Activated CD4-positive, alpha-beta T cell treated with anti-CD3 and anti-CD28 coated beads, Interleukin-2, amount 10 ng/mL, durations not matched to agents 24 days and 14 days (primary cell): ENCODE data around the gene LRRN4CL. TPM values are rescaled to one million over a fixed set of nuclear protein-coding genes. Genes with fewer than 3 reads are reported as not detected.

Experiments used
- DNase-seq: peaks from one replicate; pipeline ENCODE4 v3.0.0; 2022
- H3K27ac Mint-ChIP-seq: one replicate; pipeline ENCODE4 v1.8.0; 2022; ENCODE audit warnings: mild to moderate bottlenecking, mixed read lengths
- H3K27me3 Mint-ChIP-seq: one replicate; pipeline ENCODE4 v1.8.0; 2022; ENCODE audit warnings: mixed read lengths
- H3K36me3 Mint-ChIP-seq: one replicate; pipeline ENCODE4 v1.8.0; 2022; ENCODE audit warnings: low read depth, mild to moderate bottlenecking, mixed read lengths
- H3K4me1 Mint-ChIP-seq: one replicate; pipeline ENCODE4 v1.8.0; 2021; ENCODE audit warnings: mixed read lengths
- H3K4me3 Mint-ChIP-seq: one replicate; pipeline ENCODE4 v1.8.0; 2022; ENCODE audit warnings: mild to moderate bottlenecking, moderate library complexity, mixed read lengths
- H3K9me3 Mint-ChIP-seq: one replicate; pipeline ENCODE4 v1.8.0; 2021; ENCODE audit warnings: mixed read lengths
- intact Hi-C: fragments of 100-400 bp; cut with micrococcal nuclease; formaldehyde crosslinking; loops from one replicate; pipeline ENCODE4 v1.15.1; 2023
- total RNA-seq: library from RNA; stranded (reverse); gene quantifications from 2 replicates; pipeline ENCODE4 v1.2.3, GENCODE V29; 2022

The LRRN4CL gene
- total RNA-seq, 1 donor from 2014 or later, result 0.16 TPM

- intact Hi-C loops, result no loop called here
- Mint-ChIP-seq H3K9me3 (no peaks in the 10 kb centered on the region), H3K4me3 (no peak overlapping the region), H3K27me3 (no peaks in the 10 kb centered on the region), H3K36me3 (peaks cover 88% of the 10 kb centered on the region), H3K27ac (peak overlapping the region; percentile 37), H3K4me1 (peaks cover 66% of the 10 kb centered on the region)
- no peak for DNase-seq
Measured at GRCh38 chr11:62719302-62719978, 30.1 kb upstream of the LRRN4CL start.

- peaks cover 84% of the 10 kb centered on the region for H3K36me3 Mint-ChIP-seq
- no peak for DNase-seq
- H3K4me3 Mint-ChIP-seq, result no peak overlapping the region
- no peaks in the 10 kb centered on the region for H3K9me3 Mint-ChIP-seq
- no peaks in the 10 kb centered on the region for H3K27me3 Mint-ChIP-seq
- peaks cover 66% of the 10 kb centered on the region for H3K4me1 Mint-ChIP-seq
- H3K27ac Mint-ChIP-seq, result no peak overlapping the region
- intact Hi-C loops, result no loop called here
Measured at GRCh38 chr11:62716816-62717215, 27.5 kb upstream of the LRRN4CL start.

DNA sequence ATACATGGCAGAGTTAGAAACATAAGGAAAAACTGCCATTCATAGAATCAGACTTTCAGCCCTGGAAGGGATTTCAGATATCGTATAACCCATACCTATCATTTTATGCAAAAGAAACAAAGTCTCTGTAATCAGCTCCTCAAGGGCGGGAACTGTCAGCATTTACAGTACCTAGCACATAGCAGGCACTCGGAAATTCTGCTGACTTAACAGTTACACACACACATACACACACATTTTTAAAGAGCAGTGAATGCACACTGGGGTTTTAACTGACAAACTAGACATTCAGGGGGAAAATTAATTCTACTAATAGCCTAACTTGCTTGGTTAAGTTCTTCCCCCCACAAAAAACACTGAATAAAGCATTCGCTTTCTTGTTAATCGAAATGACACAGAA is 26.9 kb upstream of the LRRN4CL start:
- H3K4me3 Mint-ChIP-seq, result no peak overlapping the region
- H3K4me1 Mint-ChIP-seq, result peaks cover 62% of the 10 kb centered on the region
- intact Hi-C loops, result no loop called here
- peak overlapping the region; percentile 37 for H3K27ac Mint-ChIP-seq
- no peak for DNase-seq
- no peaks in the 10 kb centered on the region for H3K27me3 Mint-ChIP-seq
- H3K9me3 Mint-ChIP-seq, result no peaks in the 10 kb centered on the region
- H3K36me3 Mint-ChIP-seq, result peaks cover 84% of the 10 kb centered on the region

GRCh38 chr11:62715150-62716130 is 26.1 kb upstream of the LRRN4CL start:
- H3K4me3 Mint-ChIP-seq, result peak overlapping the region; percentile 37
- H3K27me3 Mint-ChIP-seq, result no peaks in the 10 kb centered on the region
- H3K27ac Mint-ChIP-seq, result peak overlapping the region; percentile 80
- no peaks in the 10 kb centered on the region for H3K9me3 Mint-ChIP-seq
- peaks cover 85% of the 10 kb centered on the region for H3K36me3 Mint-ChIP-seq
- no peak for DNase-seq
- peaks cover 58% of the 10 kb centered on the region for H3K4me1 Mint-ChIP-seq
- intact Hi-C loops, result no loop called here

DNA sequence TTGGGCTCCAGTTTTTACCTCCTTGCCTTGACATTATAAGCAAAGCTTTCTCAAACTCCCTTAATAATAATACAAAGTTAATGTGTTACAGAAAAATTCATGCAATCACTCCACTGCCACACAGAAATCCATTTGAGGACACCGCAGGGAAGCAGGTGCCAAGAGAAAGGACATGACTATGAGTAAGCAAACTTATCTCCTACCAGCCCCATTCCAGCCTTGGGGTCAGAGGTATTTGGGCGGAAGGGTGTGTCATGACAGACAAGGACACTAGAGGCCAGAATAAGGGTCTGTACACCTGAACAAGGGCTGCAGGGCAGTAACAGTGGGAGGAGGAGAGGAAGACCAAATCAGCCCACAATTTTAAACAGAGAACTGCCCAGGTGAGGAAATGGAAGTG is 24.0 kb upstream of the LRRN4CL start:
- Mint-ChIP-seq H3K27me3 (no peaks in the 10 kb centered on the region), H3K4me3 (peak overlapping the region; percentile 75), H3K36me3 (peaks cover 83% of the 10 kb centered on the region), H3K9me3 (no peaks in the 10 kb centered on the region), H3K4me1 (peaks cover 62% of the 10 kb centered on the region), H3K27ac (peak overlapping the region; percentile 92)
- peak; percentile 64 for DNase-seq
- intact Hi-C loops, result no loop called here

- intact Hi-C loops, result no loop called here
- H3K9me3 Mint-ChIP-seq, result no peaks in the 10 kb centered on the region
Measured at GRCh38 chr11:62712861-62713260, 23.5 kb upstream of the LRRN4CL start.

DNA sequence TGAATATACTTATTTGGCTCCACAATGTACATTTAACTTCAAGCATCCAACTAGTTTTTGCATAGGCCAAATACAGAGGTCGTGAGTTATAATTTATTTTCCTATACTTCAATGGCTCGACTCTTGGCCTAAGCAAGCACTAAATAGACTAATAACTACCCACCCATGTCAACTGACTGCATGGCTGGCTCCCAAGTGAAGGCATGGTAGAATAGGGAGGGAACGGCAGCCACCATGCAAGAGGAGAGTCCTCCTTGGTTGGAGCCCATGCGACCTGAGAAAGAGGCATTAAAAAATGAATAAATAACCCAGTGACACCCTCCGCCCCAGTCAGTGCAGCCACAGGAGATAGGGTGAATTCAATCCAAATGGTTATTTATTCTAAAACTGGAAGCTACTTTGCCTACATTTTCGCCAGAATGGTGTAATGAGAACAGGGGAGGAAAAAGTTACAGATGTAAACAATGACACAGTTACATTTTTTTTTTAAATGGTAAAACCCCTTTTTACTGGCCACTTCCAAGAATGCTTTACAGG is 23.0 kb upstream of the LRRN4CL start:
- H3K4me3 Mint-ChIP-seq, result peak overlapping the region; percentile 75
- H3K36me3 Mint-ChIP-seq, result peaks cover 74% of the 10 kb centered on the region
- H3K4me1 Mint-ChIP-seq, result peaks cover 61% of the 10 kb centered on the region
- peak; percentile 65 for DNase-seq
- peak overlapping the region; percentile 92 for H3K27ac Mint-ChIP-seq
- no peaks in the 10 kb centered on the region for H3K27me3 Mint-ChIP-seq
- no peaks in the 10 kb centered on the region for H3K9me3 Mint-ChIP-seq
- intact Hi-C loops, result no loop called here

More at GRCh38 chr11:62712861-62713260, 23.5 kb upstream of the LRRN4CL start:
- peaks cover 62% of the 10 kb centered on the region for H3K4me1 Mint-ChIP-seq
- H3K36me3 Mint-ChIP-seq, result peaks cover 79% of the 10 kb centered on the region
- H3K27ac Mint-ChIP-seq, result peak overlapping the region; percentile 92
- peak overlapping the region; percentile 75 for H3K4me3 Mint-ChIP-seq
- peak; percentile 74 for DNase-seq
- H3K27me3 Mint-ChIP-seq, result no peaks in the 10 kb centered on the region

- H3K36me3 Mint-ChIP-seq, result peaks cover 56% of the 10 kb centered on the region
- peak overlapping the region; percentile 91 for H3K4me3 Mint-ChIP-seq
- intact Hi-C loops, result no loop called here
- H3K4me1 Mint-ChIP-seq, result peaks cover 58% of the 10 kb centered on the region
- DNase-seq, result peak; percentile 83
- H3K9me3 Mint-ChIP-seq, result no peaks in the 10 kb centered on the region
- no peaks in the 10 kb centered on the region for H3K27me3 Mint-ChIP-seq
- H3K27ac Mint-ChIP-seq, result peak overlapping the region; percentile 95
Measured at GRCh38 chr11:62710001-62710345, 20.6 kb upstream of the LRRN4CL start.

DNA sequence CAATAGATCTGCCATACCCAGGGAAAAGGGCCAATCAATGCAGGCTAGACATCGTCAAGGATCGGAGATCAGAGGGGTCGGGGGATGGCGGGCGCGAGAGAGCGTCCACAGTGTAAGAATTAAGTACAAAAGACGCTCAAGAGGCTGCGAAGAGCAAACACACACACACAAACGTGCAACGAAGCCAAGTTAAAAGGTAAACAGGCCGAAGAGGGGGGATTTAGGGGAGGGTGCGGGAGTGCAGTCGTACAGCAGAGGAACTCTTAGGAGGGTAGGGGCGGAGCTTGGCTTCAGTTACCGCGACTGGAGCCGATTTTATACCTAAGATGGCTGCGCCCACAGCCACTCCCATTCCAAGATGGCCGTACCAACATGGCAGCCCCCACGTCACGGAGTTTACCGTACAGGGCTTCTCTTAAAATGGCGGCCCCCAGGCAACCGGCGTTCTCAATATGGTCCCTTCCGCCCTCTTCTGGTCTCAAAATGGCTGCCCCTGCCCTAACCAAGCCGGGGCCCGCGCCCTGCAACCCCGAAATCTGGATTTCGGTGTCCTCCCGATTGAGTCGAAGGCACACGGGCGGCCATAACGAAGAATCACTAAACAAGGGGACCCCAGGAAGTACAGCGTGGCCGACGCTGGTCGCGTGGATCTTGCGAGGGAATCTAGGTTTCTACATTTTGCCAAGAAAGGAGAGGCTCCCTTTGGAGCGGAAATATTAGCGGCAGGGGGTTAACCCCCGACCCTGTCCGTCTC is 20.1 kb upstream of the LRRN4CL start:
- peaks cover 53% of the 10 kb centered on the region for H3K36me3 Mint-ChIP-seq
- H3K27me3 Mint-ChIP-seq, result no peaks in the 10 kb centered on the region
- DNase-seq, result peak; percentile 98
- H3K4me1 Mint-ChIP-seq, result peaks cover 54% of the 10 kb centered on the region
- no peaks in the 10 kb centered on the region for H3K9me3 Mint-ChIP-seq
- H3K4me3 Mint-ChIP-seq, result peak overlapping the region; percentile 91
- peak overlapping the region; percentile 95 for H3K27ac Mint-ChIP-seq
- intact Hi-C loops, result loop anchor here (1.0 to 5.0 kb wide), 9 partner anchors 18 to 118 kb away; partner anchors contain the start of genes EML3, GANAB, HNRNPUL2 and LBHD1

DNA sequence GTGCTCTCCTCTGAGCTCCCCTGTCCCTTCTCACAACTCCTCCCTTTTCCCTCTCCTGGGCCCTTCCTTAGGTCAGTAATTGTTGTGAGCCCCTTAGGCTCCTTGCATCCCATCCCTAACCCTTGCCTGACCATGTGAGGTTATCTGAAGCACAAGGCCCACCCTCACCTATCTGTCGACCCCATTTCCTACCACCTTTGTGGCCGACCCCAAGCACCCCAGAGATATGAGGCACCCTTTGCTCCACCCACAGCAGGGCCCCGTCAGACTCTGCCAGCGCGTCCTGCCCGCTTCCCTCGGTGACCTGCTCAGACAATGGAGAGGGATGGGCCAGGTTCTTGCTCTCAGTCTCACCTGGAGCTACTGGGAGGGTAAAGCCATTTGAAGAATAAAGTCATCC is 19.5 kb upstream of the LRRN4CL start:
- intact Hi-C loops, result loop anchor here (1.0 to 5.0 kb wide), 9 partner anchors 19 to 117 kb away; partner anchors contain the start of genes EML3, GANAB, HNRNPUL2 and LBHD1
- peak overlapping the region; percentile 91 for H3K4me3 Mint-ChIP-seq
- DNase-seq, result peak; percentile 85
- peaks cover 47% of the 10 kb centered on the region for H3K36me3 Mint-ChIP-seq
- H3K4me1 Mint-ChIP-seq, result peaks cover 50% of the 10 kb centered on the region
- H3K27ac Mint-ChIP-seq, result peak overlapping the region; percentile 95
- no peaks in the 10 kb centered on the region for H3K9me3 Mint-ChIP-seq
- no peaks in the 10 kb centered on the region for H3K27me3 Mint-ChIP-seq

GRCh38 chr11:62708392-62708791 is 19.1 kb upstream of the LRRN4CL start:
- no peaks in the 10 kb centered on the region for H3K27me3 Mint-ChIP-seq
- peaks cover 43% of the 10 kb centered on the region for H3K36me3 Mint-ChIP-seq
- peak overlapping the region; percentile 91 for H3K4me3 Mint-ChIP-seq
- DNase-seq, result no peak
- peaks cover 46% of the 10 kb centered on the region for H3K4me1 Mint-ChIP-seq
- no peaks in the 10 kb centered on the region for H3K9me3 Mint-ChIP-seq
- H3K27ac Mint-ChIP-seq, result peak overlapping the region; percentile 95
- intact Hi-C loops, result loop anchor here (2.0 to 5.0 kb wide), 4 partner anchors 36 to 96 kb away; partner anchors contain the start of genes EML3, LBHD1, ROM1 and TAF6L

DNA sequence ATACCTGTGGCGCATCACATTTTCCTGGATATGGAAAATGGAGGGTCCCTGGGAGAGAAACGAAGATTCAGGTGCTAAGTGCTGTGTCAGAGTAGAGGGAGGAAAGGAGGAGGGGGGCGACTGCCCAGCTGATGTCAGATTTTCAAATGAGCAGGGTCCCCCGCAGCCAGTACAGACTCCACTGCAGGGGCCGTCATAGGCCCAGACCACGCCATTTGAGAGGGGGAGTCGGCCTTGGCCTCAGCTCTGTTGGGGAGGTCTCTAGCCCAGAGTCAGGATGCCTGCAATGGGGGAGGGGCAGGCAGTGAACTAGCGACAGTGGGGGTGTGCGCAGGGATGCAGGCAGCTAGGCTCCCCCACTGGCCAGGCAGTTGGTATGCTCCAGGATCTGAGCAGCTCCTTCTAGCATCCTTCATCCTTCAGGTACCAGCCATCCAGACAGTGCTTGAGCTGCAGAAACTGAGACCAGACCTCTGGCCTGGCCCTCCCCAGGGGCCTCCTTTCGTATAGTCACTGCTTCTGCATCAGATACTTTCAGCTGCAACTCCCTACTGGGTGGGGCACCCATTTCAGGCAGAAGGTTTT is 18.0 kb upstream of the LRRN4CL start, which contains the start of the genes BSCL2 and GNG3:
Gene BSCL2, minus strand, starts transcription at position 148 of the 585 bp plus-strand sequence. CDS start 229 bp downstream, outside the sequence.
Gene GNG3, plus strand, starts transcription at position 400 of the 585 bp plus-strand sequence. CDS start 620 bp downstream, outside the sequence.
- peak within 1 kb of the TSS; percentile 95 for H3K27ac Mint-ChIP-seq
- no peaks in the 10 kb centered on the region for H3K27me3 Mint-ChIP-seq
- no peaks in the 10 kb centered on the region for H3K9me3 Mint-ChIP-seq
- peaks cover 37% of the 10 kb centered on the region for H3K36me3 Mint-ChIP-seq
- DNase-seq, result peak; percentile 66
- H3K4me1 Mint-ChIP-seq, result peaks cover 36% of the 10 kb centered on the region
- intact Hi-C loops, result loop anchor here (5.0 kb wide), 2 partner anchors 65 to 95 kb away; partner anchors contain the start of genes EML3, ROM1 and TAF6L
- H3K4me3 Mint-ChIP-seq, result peak within 1 kb of the TSS; percentile 96
